Mucosa of descending colon (tissue), 3 donors: ENCODE results near the gene PRR5L. TPM values are rescaled to one million over a fixed set of nuclear protein-coding genes. Genes with fewer than 3 reads are reported as not detected.

ENCODE experiments used
- ATAC-seq: fragments of 200-7000 bp; cut with Tn5 transposase; one replicate; pipeline ENCODE4 v1.9.1; 2020; ENCODE audit warnings: mild to moderate bottlenecking, moderate library complexity
- DNase-seq, 3 donors: peaks; one replicate each; pipeline ENCODE4 v3.0.0-alpha.2; 2020
- H3K36me3 ChIP-seq: fragments of 200-600 bp; one replicate; pipeline ENCODE4 v1.8.0; 2021; ENCODE audit warnings: low read depth, mild to moderate bottlenecking
- H3K4me1 ChIP-seq: fragments of 200-600 bp; one replicate; pipeline ENCODE4 v1.8.0; 2021; ENCODE audit warnings: low read depth, mild to moderate bottlenecking
- H3K4me3 ChIP-seq: fragments of 200-600 bp; one replicate; pipeline ENCODE4 v1.8.0; 2021; ENCODE audit warnings: mild to moderate bottlenecking
- H3K9me3 ChIP-seq: fragments of 200-600 bp; one replicate; pipeline ENCODE4 v1.8.0; 2021; ENCODE audit warnings: mild to moderate bottlenecking
- intact Hi-C, 2 donors: fragments of 100-400 bp; cut with DNase I in 1 of 2; cut with micrococcal nuclease in 1 of 2; formaldehyde crosslinking; loops; one replicate each; pipeline versions ENCODE4 v1.11.0 to v1.11.1; 2022; cut with DNase I, micrococcal nuclease
- total RNA-seq, 3 donors: library from RNA; stranded (reverse); fragmentation: NEBNext Ultra II Directional in 2 of 3; extraction: Animal tissue kit (Norgen Biotek cat#: 25700) in 2 of 3; gene quantifications; one replicate each; pipeline versions ENCODE4 v1.2.1 to v1.2.4, GENCODE V29; 2021 to 2023
- TF ChIP-seq, protein P1 (sequence below): fragments of 200-600 bp; IDR thresholded peaks from one replicate; pipeline ENCODE4 v1.8.0; 2022; ENCODE audit warnings: antibody characterized with exemption, mild to moderate bottlenecking
- donor health status: DM: no; HTN: no; CAD: no; lungs with moderate emphysema.
- donor health status: DM: no; HTN: no; CAD: no.
- donor health status: DM: no; HTN: yes; CAD: no.

PRR5L gene
- total RNA-seq, 3 donors from 2014 or later = 138 to 250 (median 203) TPM

DNA sequence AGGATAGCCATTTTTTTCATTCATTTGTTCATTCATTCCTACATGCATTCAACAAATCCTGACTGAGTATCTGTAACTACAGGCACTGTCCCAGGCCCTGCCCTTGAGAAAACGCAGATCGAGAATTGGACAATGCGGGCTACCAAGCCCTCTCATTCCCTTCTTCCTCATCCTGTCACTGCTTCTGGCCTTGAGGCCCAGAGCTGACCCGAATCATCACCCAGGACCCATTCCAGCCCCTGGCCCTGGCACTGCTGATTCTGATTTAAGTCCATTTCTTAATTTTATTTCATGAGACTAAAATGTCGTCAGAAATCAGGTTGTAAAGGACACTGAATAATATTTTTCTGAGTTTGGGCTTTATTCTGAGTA, 31.1 kb upstream of the PRR5L start:
- DNase-seq (no peak), ATAC-seq (no peak)
- TF ChIP-seq, protein P1, sequence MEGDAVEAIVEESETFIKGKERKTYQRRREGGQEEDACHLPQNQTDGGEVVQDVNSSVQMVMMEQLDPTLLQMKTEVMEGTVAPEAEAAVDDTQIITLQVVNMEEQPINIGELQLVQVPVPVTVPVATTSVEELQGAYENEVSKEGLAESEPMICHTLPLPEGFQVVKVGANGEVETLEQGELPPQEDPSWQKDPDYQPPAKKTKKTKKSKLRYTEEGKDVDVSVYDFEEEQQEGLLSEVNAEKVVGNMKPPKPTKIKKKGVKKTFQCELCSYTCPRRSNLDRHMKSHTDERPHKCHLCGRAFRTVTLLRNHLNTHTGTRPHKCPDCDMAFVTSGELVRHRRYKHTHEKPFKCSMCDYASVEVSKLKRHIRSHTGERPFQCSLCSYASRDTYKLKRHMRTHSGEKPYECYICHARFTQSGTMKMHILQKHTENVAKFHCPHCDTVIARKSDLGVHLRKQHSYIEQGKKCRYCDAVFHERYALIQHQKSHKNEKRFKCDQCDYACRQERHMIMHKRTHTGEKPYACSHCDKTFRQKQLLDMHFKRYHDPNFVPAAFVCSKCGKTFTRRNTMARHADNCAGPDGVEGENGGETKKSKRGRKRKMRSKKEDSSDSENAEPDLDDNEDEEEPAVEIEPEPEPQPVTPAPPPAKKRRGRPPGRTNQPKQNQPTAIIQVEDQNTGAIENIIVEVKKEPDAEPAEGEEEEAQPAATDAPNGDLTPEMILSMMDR = no peak
- Histone ChIP-seq H3K9me3 (no peaks in the 10 kb centered on the region), H3K36me3 (no peaks in the 10 kb centered on the region), H3K4me1 (no peaks in the 10 kb centered on the region), H3K4me3 (no peak overlapping the region)
- intact Hi-C loops = loop anchor here in 1 of 2 donors (5.0 kb wide), 1 partner anchor 648 kb away; the partner anchor contains the start of gene FJX1

DNA sequence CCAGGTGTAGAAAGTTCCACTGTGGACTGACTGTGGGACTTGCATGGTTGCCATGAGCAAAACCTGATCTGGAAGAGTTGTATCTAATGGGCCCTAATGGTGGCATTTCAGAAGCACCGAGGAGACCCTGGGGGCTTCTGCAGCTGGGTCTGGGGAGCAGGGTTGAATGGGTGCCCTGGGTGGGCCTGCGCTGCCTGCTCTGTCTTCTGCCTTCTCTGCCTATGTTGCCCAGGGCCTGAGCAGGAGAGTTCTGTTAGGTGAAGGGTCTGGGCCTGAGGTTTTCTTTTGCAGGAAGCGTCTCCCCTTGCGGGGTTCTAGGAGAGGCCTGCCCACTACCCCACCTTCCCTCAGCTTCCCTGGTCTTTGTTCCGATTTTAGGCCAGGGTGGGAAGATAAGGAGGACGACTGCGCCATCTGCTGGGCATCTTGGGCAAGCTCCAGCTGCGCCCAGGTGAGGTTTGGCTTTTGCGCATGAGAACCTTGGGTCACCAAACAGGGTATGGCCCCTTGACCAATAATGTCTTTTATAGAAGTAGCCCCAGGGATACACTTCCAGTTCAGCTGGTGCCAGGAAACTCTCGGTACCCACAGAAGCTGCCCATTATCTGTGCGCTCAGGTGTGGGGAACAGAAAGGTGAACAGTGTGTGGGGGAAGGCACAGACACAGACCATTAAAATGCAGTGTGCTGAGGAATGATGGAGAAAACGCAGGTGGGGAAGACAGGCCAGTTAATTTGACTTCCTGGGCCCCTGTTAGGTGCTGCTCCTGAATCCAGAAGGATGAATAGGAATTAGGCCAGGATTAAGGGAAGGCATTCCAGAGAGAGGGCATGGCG, 30.1 kb upstream of the PRR5L start:
- H3K36me3 ChIP-seq = no peaks in the 10 kb centered on the region
- no peaks in the 10 kb centered on the region for H3K4me1 ChIP-seq
- H3K9me3 ChIP-seq = no peaks in the 10 kb centered on the region
- intact Hi-C loops = loop anchor here in 1 of 2 donors (5.0 kb wide), 1 partner anchor 649 kb away; the partner anchor contains the start of gene FJX1
- H3K4me3 ChIP-seq = no peak overlapping the region
- TF ChIP-seq, protein P1 = peak; percentile 62
- DNase-seq = peak in 2 of 3 donors; percentile 68 to 72
- ATAC-seq = peak; percentile 79

DNA sequence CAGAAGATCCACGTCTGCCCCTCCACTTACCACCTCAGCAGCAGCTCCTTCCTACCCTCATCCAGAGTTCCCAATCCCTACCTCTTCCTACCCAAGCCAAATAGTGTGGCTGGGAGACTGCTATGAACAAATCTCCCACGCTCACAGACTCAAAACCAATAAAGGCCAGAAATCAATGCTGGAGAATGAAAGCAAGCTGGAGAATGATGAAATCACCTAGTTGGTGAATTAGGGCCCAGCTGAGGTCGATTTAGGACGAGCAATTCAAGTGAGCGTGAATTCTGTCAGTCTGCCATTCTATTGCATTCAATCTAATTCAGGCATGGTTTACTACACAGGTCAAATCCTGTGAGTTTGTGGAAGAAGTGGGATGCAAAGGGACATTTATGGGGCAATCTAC, 29.3 kb upstream of the PRR5L start:
- no peaks in the 10 kb centered on the region for H3K4me1 ChIP-seq
- no peak for ATAC-seq
- no peaks in the 10 kb centered on the region for H3K36me3 ChIP-seq
- no peak overlapping the region for H3K4me3 ChIP-seq
- no peak for DNase-seq
- no peaks in the 10 kb centered on the region for H3K9me3 ChIP-seq
- TF ChIP-seq, protein P1 = no peak
- intact Hi-C loops = loop anchor here in 1 of 2 donors (5.0 kb wide), 1 partner anchor 649 kb away; the partner anchor contains the start of gene FJX1

DNA sequence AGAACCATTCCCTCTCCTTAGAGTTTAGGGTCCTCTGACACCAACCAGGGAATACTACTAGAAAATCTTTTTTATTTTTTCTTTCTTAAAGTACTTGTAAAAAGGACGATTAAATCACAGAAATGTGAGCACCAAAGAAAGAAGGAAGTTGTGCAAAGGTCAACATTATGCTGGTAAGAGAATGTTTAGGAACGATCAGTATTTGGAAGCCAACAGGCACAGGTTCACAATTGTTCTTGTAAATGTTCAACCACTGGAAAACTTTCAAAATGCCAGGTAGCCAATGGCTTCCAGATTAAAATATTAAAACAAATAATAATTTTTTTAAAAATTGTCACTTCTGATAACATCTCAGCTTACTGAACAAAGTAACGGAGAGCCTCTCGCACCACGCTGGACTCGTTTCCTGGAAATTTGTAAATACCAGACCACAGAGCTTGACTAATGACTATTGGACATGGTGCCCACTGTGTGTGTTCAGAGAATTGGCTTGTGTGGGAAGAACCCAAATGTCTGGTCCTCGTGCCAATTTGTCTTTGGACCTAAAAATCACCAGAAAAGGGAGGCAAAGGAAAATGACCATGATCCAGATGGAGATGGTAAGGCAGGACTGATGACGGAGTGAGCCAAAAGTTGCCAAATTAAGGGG, 27.6 kb upstream of the PRR5L start:
- no peaks in the 10 kb centered on the region for H3K9me3 ChIP-seq
- no peak for DNase-seq
- no peaks in the 10 kb centered on the region for H3K36me3 ChIP-seq
- TF ChIP-seq, protein P1 = no peak
- H3K4me1 ChIP-seq = no peaks in the 10 kb centered on the region
- no peak overlapping the region for H3K4me3 ChIP-seq
- intact Hi-C loops = loop anchor here in 1 of 2 donors (5.0 kb wide), 1 partner anchor 651 kb away; the partner anchor contains the start of gene FJX1
- ATAC-seq = no peak

DNA sequence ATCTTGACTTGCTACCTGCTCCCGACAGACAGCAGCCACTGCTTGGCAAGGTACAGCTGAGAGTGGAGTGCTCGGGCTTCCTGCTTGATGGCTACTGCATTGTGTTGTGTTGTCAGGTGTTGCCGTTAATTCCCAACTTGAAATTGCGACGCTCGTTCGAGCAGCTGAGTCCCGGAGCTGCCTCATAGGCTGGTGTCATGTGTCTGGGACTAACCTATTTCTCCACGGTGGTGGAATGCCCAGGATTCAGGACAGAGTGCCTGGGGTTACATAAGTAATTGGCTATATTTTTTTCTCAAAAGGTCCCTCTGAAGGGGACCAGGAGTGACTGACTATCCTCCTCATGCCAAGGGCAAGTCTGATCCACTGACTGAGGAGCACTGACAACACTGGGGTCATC, 25.4 kb upstream of the PRR5L start:
- ATAC-seq (no peak), DNase-seq (no peak)
- TF ChIP-seq, protein P1 = no peak
- H3K4me3 ChIP-seq = no peak overlapping the region
- H3K36me3 ChIP-seq = no peaks in the 10 kb centered on the region
- H3K4me1 ChIP-seq = no peaks in the 10 kb centered on the region
- intact Hi-C loops = no loop called here
- no peaks in the 10 kb centered on the region for H3K9me3 ChIP-seq
